GM06990 (cell line): ENCODE data around the gene TMA7B.

ENCODE experiments used
- DNase-seq: peaks from one replicate; pipeline ENCODE4 v3.0.0-alpha.2; 2011; ENCODE audit not compliant: insufficient read length; ENCODE audit errors: extremely low read depth
- H3K27me3 ChIP-seq: replicated peaks from 2 replicates; pipeline ENCODE4 v1.6.0; 2011; ENCODE audit warnings: low read length; ENCODE audit not compliant: control insufficient read depth, insufficient read depth
- H3K36me3 ChIP-seq: 2 replicates; pipeline ENCODE4 v1.5.1; 2011; ENCODE audit warnings: low read length; ENCODE audit not compliant: control insufficient read depth, insufficient read depth
- H3K4me3 ChIP-seq: replicated peaks from 2 replicates; pipeline ENCODE4 v1.5.1; 2011; ENCODE audit warnings: low read depth, mild to moderate bottlenecking, control low read depth, low read length
- CTCF ChIP-seq: IDR thresholded peaks from 2 replicates; pipeline ENCODE4 v1.5.1; 2011; ENCODE audit warnings: low read length, control low read depth, mild to moderate bottlenecking, inconsistent platforms; ENCODE audit not compliant: insufficient read depth, poor library complexity, severe bottlenecking

The TMA7B gene

GRCh38 chr22:39952347-39952746 is 7.8 kb upstream of the TMA7B start:
- Histone ChIP-seq H3K36me3 (no peaks in the 10 kb centered on the region), H3K27me3 (no peaks in the 10 kb centered on the region), H3K4me3 (no peak overlapping the region)
- DNase-seq, result no peak
- TF ChIP-seq CTCF, result no peak

- DNase-seq, result no peak
- TF ChIP-seq CTCF, result no peak
- Histone ChIP-seq H3K36me3 (0 out of 2 replicates have a peak, but pooled peaks cover 1% of the 10 kb centered on the region), H3K4me3 (no peak overlapping the region), H3K27me3 (no peaks in the 10 kb centered on the region)
Observed at GRCh38 chr22:39953101-39953500, 7.1 kb upstream of the TMA7B start.

GRCh38 chr22:39954584-39955055 is 5.6 kb upstream of the TMA7B start:
- no peak overlapping the region for H3K4me3 ChIP-seq
- peaks cover 1% of the 10 kb centered on the region; the same call in 1 of the 2 replicates for H3K36me3 ChIP-seq
- no peak for TF ChIP-seq CTCF
- no peaks in the 10 kb centered on the region for H3K27me3 ChIP-seq
- DNase-seq, result peak; percentile 47

GRCh38 chr22:39955675-39956074 is 4.5 kb upstream of the TMA7B start:
- H3K36me3 ChIP-seq, result peaks cover 1% of the 10 kb centered on the region; the same call in 1 of the 2 replicates
- no peak for DNase-seq
- H3K4me3 ChIP-seq, result no peak overlapping the region
- H3K27me3 ChIP-seq, result no peaks in the 10 kb centered on the region
- no peak for TF ChIP-seq CTCF

- no peak overlapping the region for H3K4me3 ChIP-seq
- H3K27me3 ChIP-seq, result no peaks in the 10 kb centered on the region
- peak; percentile 59 for DNase-seq
- no peak for TF ChIP-seq CTCF
- H3K36me3 ChIP-seq, result peaks cover 1% of the 10 kb centered on the region; the same call in 1 of the 2 replicates
Observed at GRCh38 chr22:39956932-39957664, 3.1 kb upstream of the TMA7B start.
